Measurements from ENCODE around the gene RFC5.
"Not testable (repeated sequence)": the region's sequence is repeated elsewhere in the genome, so short reads cannot be mapped to it uniquely, and the experiment has no call there.

The RFC5 gene

GRCh38 chr12:118016424-118017264 is at the start of gene RFC5:
Gene RFC5, plus strand, starts transcription at chr12:118016703. Its CDS starts 125 bp downstream, at chr12:118016828.
- peak; percentile 100 for DNase-seq (ENCODE audit: low spot score)

GRCh38 chr12:117967043-117967442 is 49.5 kb upstream of the RFC5 start:
- no peak for DNase-seq (ENCODE audit: low spot score)

GRCh38 chr12:117967512-117967911 is 49.0 kb upstream of the RFC5 start:
- DNase-seq (ENCODE audit: low spot score): no peak

- no peak for DNase-seq (ENCODE audit: low spot score)
These were observed 48.2 kb upstream of the RFC5 start for GRCh38 chr12:117968151-117968789.

GRCh38 chr12:117968826-117969659 is 47.5 kb upstream of the RFC5 start, which contains the start of gene KSR2:
Gene KSR2, minus strand, starts transcription at chr12:117968990. Its CDS starts 735 bp downstream, at chr12:117968255.
- DNase-seq (ENCODE audit: low spot score): peak; percentile 83

GRCh38 chr12:117970334-117970733 is 46.2 kb upstream of the RFC5 start:
- no peak for DNase-seq (ENCODE audit: low spot score)

- DNase-seq (ENCODE audit: low spot score): no peak
These were observed 44.2 kb upstream of the RFC5 start for GRCh38 chr12:117972301-117972700.

GRCh38 chr12:117975006-117975405 is 41.5 kb upstream of the RFC5 start:
- DNase-seq (ENCODE audit: low spot score): no peak

- no peak for DNase-seq (ENCODE audit: low spot score)
These were observed 39.1 kb upstream of the RFC5 start for GRCh38 chr12:117977373-117977772.

- no peak for DNase-seq (ENCODE audit: low spot score)
These were observed 35.9 kb upstream of the RFC5 start for GRCh38 chr12:117980616-117981015.

GRCh38 chr12:117981267-117981666 is 35.2 kb upstream of the RFC5 start:
- no peak for DNase-seq (ENCODE audit: low spot score)

- no peak for DNase-seq (ENCODE audit: low spot score)
These were observed 31.3 kb upstream of the RFC5 start for GRCh38 chr12:117985182-117985581.

- no peak for DNase-seq (ENCODE audit: low spot score)
These were observed 29.6 kb upstream of the RFC5 start for GRCh38 chr12:117986705-117987469.

- no peak for DNase-seq (ENCODE audit: low spot score)
These were observed 21.7 kb upstream of the RFC5 start for GRCh38 chr12:117994551-117995438.

GRCh38 chr12:117998719-117999118 is 17.8 kb upstream of the RFC5 start:
- DNase-seq (ENCODE audit: low spot score): no peak

- not testable (repeated sequence) for DNase-seq (ENCODE audit: low spot score)
These were observed 16.7 kb upstream of the RFC5 start for GRCh38 chr12:117999806-118000205.

- no peak for DNase-seq (ENCODE audit: low spot score)
These were observed 5.6 kb upstream of the RFC5 start for GRCh38 chr12:118010903-118011302.

- no peak for DNase-seq (ENCODE audit: low spot score)
These were observed 5.1 kb upstream of the RFC5 start for GRCh38 chr12:118011377-118011776.

GRCh38 chr12:118011961-118012360 is 4.5 kb upstream of the RFC5 start:
- DNase-seq (ENCODE audit: low spot score): no peak

- DNase-seq (ENCODE audit: low spot score): no peak
These were observed 3.2 kb upstream of the RFC5 start for GRCh38 chr12:118013283-118013682.

GRCh38 chr12:118015306-118015705 is 1.2 kb upstream of the RFC5 start:
- DNase-seq (ENCODE audit: low spot score): no peak

All from D341Med (cell line).